PFSK-1 (cell line): ENCODE data around the gene PRRX1.

ENCODE experiments used
- FOXP2 ChIP-seq: optimal IDR thresholded peaks from 2 replicates; pipeline ENCODE3; 2011; ENCODE audit warnings: borderline replicate concordance, control low read depth, inconsistent platforms; ENCODE audit not compliant: insufficient read depth; ENCODE audit errors: extremely low read length, extremely low read depth
- POLR2AphosphoS5 ChIP-seq: IDR thresholded peaks from 2 replicates; pipeline ENCODE4 v1.6.1; 2012; ENCODE audit warnings: low read depth, mild to moderate bottlenecking, control low read depth, low read length, moderate library complexity
- REST ChIP-seq, 2 experiments: IDR thresholded peaks; 2 replicates each; pipeline versions ENCODE4 v1.6.1 to v1.8.0; 2011 to 2012; ENCODE audit warnings: low read depth in 2 of 2, low read length in 2 of 2, control low read depth in 1 of 2, inconsistent platforms in 1 of 2, mild to moderate bottlenecking in 1 of 2, moderate library complexity in 1 of 2; ENCODE audit not compliant: insufficient read depth in 1 of 2
- SIN3A ChIP-seq: IDR thresholded peaks from 2 replicates; pipeline ENCODE4 v1.6.1; 2012; ENCODE audit warnings: mild to moderate bottlenecking, low read length, moderate library complexity, borderline replicate concordance; ENCODE audit not compliant: insufficient read depth
- TAF1 ChIP-seq: IDR thresholded peaks from 2 replicates; pipeline ENCODE4 v1.6.1; 2012; ENCODE audit warnings: low read length, control low read depth, borderline replicate concordance; ENCODE audit not compliant: insufficient read depth

Gene PRRX1

DNA sequence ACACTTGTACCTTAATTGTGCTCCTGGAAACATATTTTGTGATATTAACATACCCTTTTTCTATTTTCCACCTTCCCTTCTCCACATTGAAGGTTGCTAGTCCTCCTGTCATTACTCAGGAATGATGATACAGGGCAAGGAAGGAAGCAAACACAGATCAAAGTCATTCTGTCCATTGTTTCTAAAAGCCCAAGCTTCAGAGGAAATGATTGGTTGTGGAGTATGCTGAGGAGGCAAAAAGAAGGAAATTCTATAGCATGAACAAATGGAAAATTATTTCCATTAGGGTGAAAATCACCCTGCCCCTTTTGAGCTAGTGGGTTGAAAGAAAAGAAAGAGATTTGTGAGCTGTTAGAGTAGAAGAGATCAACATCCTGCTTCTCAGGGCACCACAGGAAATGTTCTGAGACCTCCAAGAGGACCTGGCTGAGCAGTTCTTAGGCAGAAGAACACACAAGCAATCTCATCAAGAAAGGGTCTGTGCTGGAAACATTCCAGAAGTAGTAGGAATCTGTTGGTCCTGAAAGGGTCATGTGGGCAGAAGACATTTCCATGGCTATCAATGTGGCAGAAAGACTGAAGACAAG is 29.0 kb upstream of the PRRX1 start:
- TF ChIP-seq REST (IDR thresholded peaks at IDR 0.05; ENCODE audit: insufficient read depth in 1 of 2, low read depth in 2 of 2, low read length in 2 of 2) (no peak), TAF1 (no peak), FOXP2 (no peak), POLR2AphosphoS5 (no peak), SIN3A (no peak)

DNA sequence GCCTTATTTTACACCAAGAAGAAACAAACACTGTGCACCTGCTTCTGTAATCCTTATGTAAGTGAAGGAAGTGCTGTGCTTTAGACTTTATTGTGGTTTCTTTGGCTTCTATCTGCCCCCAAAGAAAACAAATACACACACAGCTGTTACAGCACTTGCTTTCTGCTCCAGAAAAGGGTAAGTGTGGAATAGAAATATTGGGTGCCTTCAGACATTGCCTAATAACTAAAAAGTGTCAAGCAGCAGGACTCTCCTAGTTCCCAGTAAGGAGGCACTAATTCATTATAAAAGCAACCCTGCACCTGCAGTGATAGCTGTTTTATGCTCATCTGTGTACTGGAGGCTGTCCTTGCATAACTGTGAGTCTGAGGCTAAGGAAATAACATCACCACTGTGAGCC is 23.4 kb upstream of the PRRX1 start:
- no peak for TF ChIP-seq POLR2AphosphoS5
- no peak for TF ChIP-seq REST (IDR thresholded peaks at IDR 0.05; ENCODE audit: insufficient read depth in 1 of 2, low read depth in 2 of 2, low read length in 2 of 2)
- no peak for TF ChIP-seq FOXP2
- no peak for TF ChIP-seq SIN3A
- TF ChIP-seq TAF1: no peak

GRCh38 chr1:170657275-170657853 is 6.6 kb upstream of the PRRX1 start:
- no peak for TF ChIP-seq POLR2AphosphoS5

GRCh38 chr1:170659399-170660035 is 4.4 kb upstream of the PRRX1 start:
- no peak for TF ChIP-seq POLR2AphosphoS5
- TF ChIP-seq FOXP2: no peak
- no peak for TF ChIP-seq SIN3A
- TF ChIP-seq REST (IDR thresholded peaks at IDR 0.05; ENCODE audit: insufficient read depth in 1 of 2, low read depth in 2 of 2, low read length in 2 of 2): no peak
- no peak for TF ChIP-seq TAF1

DNA sequence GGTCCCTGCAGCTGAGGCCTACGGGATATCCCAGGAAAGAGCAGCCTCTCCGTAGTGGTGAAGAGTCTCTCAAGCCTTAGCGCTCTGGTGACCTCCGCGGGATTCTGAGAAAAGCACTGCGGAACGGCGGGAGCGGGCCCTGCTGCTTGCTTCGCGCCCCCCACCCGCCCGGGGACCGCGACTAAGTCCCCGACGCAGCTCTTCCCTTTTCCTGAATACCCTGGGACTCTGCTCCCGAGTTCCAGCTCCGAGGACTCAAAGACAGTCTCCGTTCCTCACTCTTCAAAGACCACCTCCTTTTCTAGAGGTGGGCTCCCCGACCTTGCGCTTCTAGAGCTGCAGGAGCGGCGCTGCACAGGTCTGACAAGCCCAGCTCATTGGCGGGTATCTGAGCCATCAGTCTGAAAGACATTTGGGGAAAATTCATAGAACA is 3.6 kb upstream of the PRRX1 start:
- no peak for TF ChIP-seq REST (IDR thresholded peaks at IDR 0.05; ENCODE audit: insufficient read depth in 1 of 2, low read depth in 2 of 2, low read length in 2 of 2)
- no peak for TF ChIP-seq TAF1
- TF ChIP-seq SIN3A: no peak
- TF ChIP-seq FOXP2: no peak
- no peak for TF ChIP-seq POLR2AphosphoS5
